ENCODE results near the gene BPIFA1.

GRCh38 chr20:33281550-33282146 is 45.9 kb downstream of the BPIFA1 start:
- no peak for TF ChIP-seq SMC3 (conservative IDR thresholded peaks at IDR 0.05; ENCODE audit: poor library complexity)
- TF ChIP-seq RAD21 (conservative IDR thresholded peaks at IDR 0.05), result no peak
- TF ChIP-seq POLR2AphosphoS5 (IDR thresholded peaks at IDR 0.05), result no peak
- TF ChIP-seq, protein P1, sequence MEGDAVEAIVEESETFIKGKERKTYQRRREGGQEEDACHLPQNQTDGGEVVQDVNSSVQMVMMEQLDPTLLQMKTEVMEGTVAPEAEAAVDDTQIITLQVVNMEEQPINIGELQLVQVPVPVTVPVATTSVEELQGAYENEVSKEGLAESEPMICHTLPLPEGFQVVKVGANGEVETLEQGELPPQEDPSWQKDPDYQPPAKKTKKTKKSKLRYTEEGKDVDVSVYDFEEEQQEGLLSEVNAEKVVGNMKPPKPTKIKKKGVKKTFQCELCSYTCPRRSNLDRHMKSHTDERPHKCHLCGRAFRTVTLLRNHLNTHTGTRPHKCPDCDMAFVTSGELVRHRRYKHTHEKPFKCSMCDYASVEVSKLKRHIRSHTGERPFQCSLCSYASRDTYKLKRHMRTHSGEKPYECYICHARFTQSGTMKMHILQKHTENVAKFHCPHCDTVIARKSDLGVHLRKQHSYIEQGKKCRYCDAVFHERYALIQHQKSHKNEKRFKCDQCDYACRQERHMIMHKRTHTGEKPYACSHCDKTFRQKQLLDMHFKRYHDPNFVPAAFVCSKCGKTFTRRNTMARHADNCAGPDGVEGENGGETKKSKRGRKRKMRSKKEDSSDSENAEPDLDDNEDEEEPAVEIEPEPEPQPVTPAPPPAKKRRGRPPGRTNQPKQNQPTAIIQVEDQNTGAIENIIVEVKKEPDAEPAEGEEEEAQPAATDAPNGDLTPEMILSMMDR (IDR thresholded peaks at IDR 0.05; ENCODE audit: poor library complexity, severe bottlenecking), result no peak
- no peak for TF ChIP-seq EZH2 (IDR thresholded peaks at IDR 0.05; ENCODE audit: borderline replicate concordance, insufficient read depth, low read length, poor library complexity, severe bottlenecking)
- TF ChIP-seq, protein P2, sequence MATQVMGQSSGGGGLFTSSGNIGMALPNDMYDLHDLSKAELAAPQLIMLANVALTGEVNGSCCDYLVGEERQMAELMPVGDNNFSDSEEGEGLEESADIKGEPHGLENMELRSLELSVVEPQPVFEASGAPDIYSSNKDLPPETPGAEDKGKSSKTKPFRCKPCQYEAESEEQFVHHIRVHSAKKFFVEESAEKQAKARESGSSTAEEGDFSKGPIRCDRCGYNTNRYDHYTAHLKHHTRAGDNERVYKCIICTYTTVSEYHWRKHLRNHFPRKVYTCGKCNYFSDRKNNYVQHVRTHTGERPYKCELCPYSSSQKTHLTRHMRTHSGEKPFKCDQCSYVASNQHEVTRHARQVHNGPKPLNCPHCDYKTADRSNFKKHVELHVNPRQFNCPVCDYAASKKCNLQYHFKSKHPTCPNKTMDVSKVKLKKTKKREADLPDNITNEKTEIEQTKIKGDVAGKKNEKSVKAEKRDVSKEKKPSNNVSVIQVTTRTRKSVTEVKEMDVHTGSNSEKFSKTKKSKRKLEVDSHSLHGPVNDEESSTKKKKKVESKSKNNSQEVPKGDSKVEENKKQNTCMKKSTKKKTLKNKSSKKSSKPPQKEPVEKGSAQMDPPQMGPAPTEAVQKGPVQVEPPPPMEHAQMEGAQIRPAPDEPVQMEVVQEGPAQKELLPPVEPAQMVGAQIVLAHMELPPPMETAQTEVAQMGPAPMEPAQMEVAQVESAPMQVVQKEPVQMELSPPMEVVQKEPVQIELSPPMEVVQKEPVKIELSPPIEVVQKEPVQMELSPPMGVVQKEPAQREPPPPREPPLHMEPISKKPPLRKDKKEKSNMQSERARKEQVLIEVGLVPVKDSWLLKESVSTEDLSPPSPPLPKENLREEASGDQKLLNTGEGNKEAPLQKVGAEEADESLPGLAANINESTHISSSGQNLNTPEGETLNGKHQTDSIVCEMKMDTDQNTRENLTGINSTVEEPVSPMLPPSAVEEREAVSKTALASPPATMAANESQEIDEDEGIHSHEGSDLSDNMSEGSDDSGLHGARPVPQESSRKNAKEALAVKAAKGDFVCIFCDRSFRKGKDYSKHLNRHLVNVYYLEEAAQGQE (IDR thresholded peaks at IDR 0.05; ENCODE audit: borderline replicate concordance), result no peak

Data from neural cell (in vitro differentiated cells).